ENCODE results near the gene RLN1.

The RLN1 gene

GRCh38 chr9:5360341-5360740, 20.7 kb upstream of the RLN1 start:
- H3K4me2 ChIP-seq (ENCODE audit: low read length), result no peak overlapping the region
- no peaks in the 10 kb centered on the region for H3K9me2 ChIP-seq (replicated peaks; ENCODE audit: control insufficient read depth, low read length)
- no peaks in the 10 kb centered on the region for H4K20me1 ChIP-seq (ENCODE audit: control insufficient read depth, insufficient read depth, low read depth, low read length)
- no peak overlapping the region for H3K27ac ChIP-seq (ENCODE audit: low read depth, low read length)
- TF ChIP-seq, protein P1, sequence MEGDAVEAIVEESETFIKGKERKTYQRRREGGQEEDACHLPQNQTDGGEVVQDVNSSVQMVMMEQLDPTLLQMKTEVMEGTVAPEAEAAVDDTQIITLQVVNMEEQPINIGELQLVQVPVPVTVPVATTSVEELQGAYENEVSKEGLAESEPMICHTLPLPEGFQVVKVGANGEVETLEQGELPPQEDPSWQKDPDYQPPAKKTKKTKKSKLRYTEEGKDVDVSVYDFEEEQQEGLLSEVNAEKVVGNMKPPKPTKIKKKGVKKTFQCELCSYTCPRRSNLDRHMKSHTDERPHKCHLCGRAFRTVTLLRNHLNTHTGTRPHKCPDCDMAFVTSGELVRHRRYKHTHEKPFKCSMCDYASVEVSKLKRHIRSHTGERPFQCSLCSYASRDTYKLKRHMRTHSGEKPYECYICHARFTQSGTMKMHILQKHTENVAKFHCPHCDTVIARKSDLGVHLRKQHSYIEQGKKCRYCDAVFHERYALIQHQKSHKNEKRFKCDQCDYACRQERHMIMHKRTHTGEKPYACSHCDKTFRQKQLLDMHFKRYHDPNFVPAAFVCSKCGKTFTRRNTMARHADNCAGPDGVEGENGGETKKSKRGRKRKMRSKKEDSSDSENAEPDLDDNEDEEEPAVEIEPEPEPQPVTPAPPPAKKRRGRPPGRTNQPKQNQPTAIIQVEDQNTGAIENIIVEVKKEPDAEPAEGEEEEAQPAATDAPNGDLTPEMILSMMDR (IDR thresholded peaks at IDR 0.05; ENCODE audit: low read depth, low read length, poor library complexity, severe bottlenecking), result no peak
- no peak for TF ChIP-seq EZH2phosphoT487 (IDR thresholded peaks at IDR 0.05; ENCODE audit: borderline replicate concordance, low read length)
- H3K9me3 ChIP-seq (ENCODE audit: control insufficient read depth, insufficient read depth, low read length), result no peaks in the 10 kb centered on the region
- H3K4me3 ChIP-seq (ENCODE audit: low read length), result no peak overlapping the region
- H3K79me2 ChIP-seq (ENCODE audit: control insufficient read depth, low read length), result no peaks in the 10 kb centered on the region
- no peaks in the 10 kb centered on the region for H3F3A ChIP-seq (ENCODE audit: control insufficient read depth, insufficient read depth)
- H3K36me3 ChIP-seq (ENCODE audit: control insufficient read depth, low read length), result no peaks in the 10 kb centered on the region
- no peaks in the 10 kb centered on the region for H3K4me1 ChIP-seq (ENCODE audit: control insufficient read depth, low read length)
- H3K27me3 ChIP-seq (ENCODE audit: control insufficient read depth, low read length), result no peaks in the 10 kb centered on the region

DNA sequence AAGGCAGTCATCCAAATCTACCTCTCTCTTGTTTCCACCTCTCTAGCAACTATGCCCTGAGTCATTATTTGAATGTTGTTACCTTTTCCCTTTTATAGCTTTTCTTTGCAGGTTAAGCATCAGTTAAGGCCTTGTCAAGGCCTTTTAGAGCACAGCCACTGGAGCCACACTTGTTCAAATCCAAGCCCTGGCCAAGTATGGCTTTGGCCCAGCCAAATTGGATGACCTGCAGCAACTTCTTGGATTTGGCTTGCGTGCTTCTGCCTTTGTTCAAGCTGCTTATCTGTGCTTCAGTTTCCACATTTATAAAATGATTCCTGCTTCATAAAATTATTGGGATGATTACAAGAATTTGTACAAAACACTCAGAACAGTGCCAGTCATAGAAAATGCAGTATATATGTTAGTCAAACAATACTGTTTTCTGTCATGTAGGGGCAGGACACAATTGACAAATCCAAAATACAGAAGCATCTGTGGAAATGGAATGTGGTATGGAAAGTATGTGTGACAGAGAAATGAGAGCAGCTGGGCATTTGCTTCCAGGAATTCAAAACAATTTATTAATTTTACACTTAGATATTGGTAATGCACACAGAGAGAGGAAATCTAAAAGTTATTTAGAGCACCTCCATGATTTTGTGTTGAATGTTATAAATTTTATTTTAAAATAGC, 17.9 kb upstream of the RLN1 start:
- Histone ChIP-seq H3F3A (ENCODE audit: control insufficient read depth, insufficient read depth) (no peaks in the 10 kb centered on the region), H3K36me3 (ENCODE audit: control insufficient read depth, low read length) (no peaks in the 10 kb centered on the region), H3K4me2 (ENCODE audit: low read length) (no peak overlapping the region), H3K79me2 (ENCODE audit: control insufficient read depth, low read length) (no peaks in the 10 kb centered on the region), H3K27me3 (ENCODE audit: control insufficient read depth, low read length) (0 out of 2 replicates have a peak, but pooled peaks cover 4% of the 10 kb centered on the region), H3K9me3 (ENCODE audit: control insufficient read depth, insufficient read depth, low read length) (no peaks in the 10 kb centered on the region), H3K4me3 (ENCODE audit: low read length) (no peak overlapping the region), H3K4me1 (ENCODE audit: control insufficient read depth, low read length) (no peaks in the 10 kb centered on the region), H4K20me1 (ENCODE audit: control insufficient read depth, insufficient read depth, low read depth, low read length) (no peaks in the 10 kb centered on the region), H3K27ac (ENCODE audit: low read depth, low read length) (no peak overlapping the region), H3K9me2 (replicated peaks; ENCODE audit: control insufficient read depth, low read length) (no peaks in the 10 kb centered on the region)
- no peak for TF ChIP-seq EZH2phosphoT487 (IDR thresholded peaks at IDR 0.05; ENCODE audit: borderline replicate concordance, low read length)
- TF ChIP-seq, protein P1 (IDR thresholded peaks at IDR 0.05; ENCODE audit: low read depth, low read length, poor library complexity, severe bottlenecking), result no peak

- no peaks in the 10 kb centered on the region for H3K79me2 ChIP-seq (ENCODE audit: control insufficient read depth, low read length)
- H3K4me3 ChIP-seq (ENCODE audit: low read length), result no peak overlapping the region
- no peaks in the 10 kb centered on the region for H3K4me1 ChIP-seq (ENCODE audit: control insufficient read depth, low read length)
- H3K9me3 ChIP-seq (ENCODE audit: control insufficient read depth, insufficient read depth, low read length), result no peaks in the 10 kb centered on the region
- no peak overlapping the region for H3K4me2 ChIP-seq (ENCODE audit: low read length)
- H3K9me2 ChIP-seq (replicated peaks; ENCODE audit: control insufficient read depth, low read length), result no peaks in the 10 kb centered on the region
- TF ChIP-seq EZH2phosphoT487 (IDR thresholded peaks at IDR 0.05; ENCODE audit: borderline replicate concordance, low read length), result no peak
- TF ChIP-seq, protein P1 (IDR thresholded peaks at IDR 0.05; ENCODE audit: low read depth, low read length, poor library complexity, severe bottlenecking), result no peak
- no peaks in the 10 kb centered on the region for H4K20me1 ChIP-seq (ENCODE audit: control insufficient read depth, insufficient read depth, low read depth, low read length)
- H3K27ac ChIP-seq (ENCODE audit: low read depth, low read length), result no peak overlapping the region
- no peaks in the 10 kb centered on the region for H3K36me3 ChIP-seq (ENCODE audit: control insufficient read depth, low read length)
- 0 out of 2 replicates have a peak, but pooled peaks cover 4% of the 10 kb centered on the region for H3K27me3 ChIP-seq (ENCODE audit: control insufficient read depth, low read length)
- H3F3A ChIP-seq (ENCODE audit: control insufficient read depth, insufficient read depth), result no peaks in the 10 kb centered on the region
Measured at GRCh38 chr9:5355817-5356216, 16.1 kb upstream of the RLN1 start.

Data from DOHH2 (cell line).